DND-41 (cell line): ENCODE data around the gene TAL1.

Experiments used
- CTCF ChIP-seq: IDR thresholded peaks from 2 replicates; pipeline ENCODE4 v1.5.1; 2012; ENCODE audit warnings: borderline replicate concordance, low read length, moderate library complexity, mild to moderate bottlenecking; ENCODE audit not compliant: poor library complexity, severe bottlenecking; ENCODE audit errors: extremely low read depth
- EZH2 ChIP-seq: IDR thresholded peaks from 3 replicates; pipeline ENCODE4 v1.6.1; 2012; ENCODE audit warnings: borderline replicate concordance, low read depth, mild to moderate bottlenecking, moderate library complexity, low read length, inconsistent platforms; ENCODE audit not compliant: severe bottlenecking

DNA sequence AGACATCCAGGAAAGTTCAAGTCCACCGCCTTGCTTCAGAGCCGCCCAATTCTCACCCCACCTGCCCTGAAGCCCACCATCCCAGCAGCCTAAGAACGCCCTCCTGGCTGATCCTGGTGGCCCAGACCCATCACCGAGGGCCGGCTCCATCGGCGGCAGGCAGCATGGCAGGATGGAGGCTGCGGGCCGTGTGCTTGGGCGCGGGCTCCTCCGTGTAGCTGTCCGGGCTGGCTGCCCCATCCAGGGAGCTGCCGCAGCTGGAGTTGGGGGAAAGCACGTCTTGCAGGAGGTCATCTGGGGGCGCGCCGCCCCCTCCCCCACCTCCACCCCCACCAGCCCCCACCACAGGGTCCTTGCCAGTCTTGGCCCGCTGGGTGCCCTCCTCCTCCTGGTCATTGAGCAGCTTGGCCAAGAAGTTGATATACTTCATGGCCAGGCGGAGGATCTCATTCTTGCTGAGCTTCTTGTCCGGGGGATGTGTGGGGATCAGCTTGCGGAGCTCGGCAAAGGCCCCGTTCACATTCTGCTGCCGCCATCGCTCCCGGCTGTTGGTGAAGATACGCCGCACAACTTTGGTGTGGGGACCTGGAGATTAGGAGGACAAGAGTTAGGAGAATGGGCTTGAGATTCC is 12.3 kb downstream of the TAL1 start:
- TF ChIP-seq EZH2, result no peak
- TF ChIP-seq CTCF, result no peak
